ENCODE data around the gene UNK.

Gene UNK

DNA sequence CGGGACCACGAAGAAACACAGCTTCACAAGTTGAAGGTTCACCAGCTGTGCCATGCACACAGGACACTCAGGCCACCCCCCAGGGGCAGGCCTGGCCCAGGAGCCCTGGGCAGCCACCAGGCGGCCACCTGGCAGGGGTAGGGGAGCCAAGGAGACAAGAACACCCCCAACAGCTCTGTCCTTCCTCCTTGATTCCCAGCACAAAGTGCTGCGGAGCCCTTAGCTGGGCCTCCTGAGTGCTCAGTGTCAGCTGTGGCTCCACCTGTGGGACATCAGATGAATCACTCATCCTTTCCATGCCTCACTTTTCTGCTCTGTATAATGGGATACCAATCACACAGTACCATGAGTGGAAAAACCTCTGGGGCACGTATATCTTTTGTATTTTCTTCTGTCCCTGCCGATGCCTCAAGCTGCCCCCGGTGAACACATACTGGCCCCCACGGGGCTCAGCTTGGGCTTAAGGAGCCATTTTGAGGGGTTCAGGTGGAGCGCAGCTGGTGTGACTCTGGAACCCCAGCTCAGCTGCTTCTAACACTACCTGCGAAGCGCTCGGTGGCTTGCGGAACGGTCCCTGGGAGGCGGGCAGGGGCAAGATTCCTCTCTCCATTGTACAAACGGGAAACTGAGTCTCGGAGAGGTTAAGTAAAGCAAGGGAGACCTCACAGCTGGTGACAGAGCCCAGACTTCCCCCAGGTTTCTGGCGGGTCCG is 31.6 kb upstream of the UNK start:
- H4K20me1 ChIP-seq (ENCODE audit: control insufficient read depth, insufficient read depth, low read depth, low read length), result no peaks in the 10 kb centered on the region
- H3F3A ChIP-seq (ENCODE audit: control insufficient read depth, insufficient read depth), result peaks cover 4% of the 10 kb centered on the region
- H3K27ac ChIP-seq (ENCODE audit: low read depth, low read length), result no peak overlapping the region
- H3K4me2 ChIP-seq (ENCODE audit: low read length), result peak overlapping the region; percentile 78
- H3K79me2 ChIP-seq (ENCODE audit: control insufficient read depth, low read length), result no peaks in the 10 kb centered on the region
- peaks cover 36% of the 10 kb centered on the region for H3K4me1 ChIP-seq (ENCODE audit: control insufficient read depth, low read length)
- H3K27me3 ChIP-seq (ENCODE audit: control insufficient read depth, low read length), result no peaks in the 10 kb centered on the region
- H3K9me2 ChIP-seq (replicated peaks; ENCODE audit: control insufficient read depth, low read length), result no peaks in the 10 kb centered on the region
- H3K9me3 ChIP-seq (ENCODE audit: control insufficient read depth, insufficient read depth, low read length), result no peaks in the 10 kb centered on the region
- no peaks in the 10 kb centered on the region for H3K36me3 ChIP-seq (ENCODE audit: control insufficient read depth, low read length)
- no peak for TF ChIP-seq EZH2phosphoT487 (IDR thresholded peaks at IDR 0.05; ENCODE audit: borderline replicate concordance, low read length)
- TF ChIP-seq, protein P1, sequence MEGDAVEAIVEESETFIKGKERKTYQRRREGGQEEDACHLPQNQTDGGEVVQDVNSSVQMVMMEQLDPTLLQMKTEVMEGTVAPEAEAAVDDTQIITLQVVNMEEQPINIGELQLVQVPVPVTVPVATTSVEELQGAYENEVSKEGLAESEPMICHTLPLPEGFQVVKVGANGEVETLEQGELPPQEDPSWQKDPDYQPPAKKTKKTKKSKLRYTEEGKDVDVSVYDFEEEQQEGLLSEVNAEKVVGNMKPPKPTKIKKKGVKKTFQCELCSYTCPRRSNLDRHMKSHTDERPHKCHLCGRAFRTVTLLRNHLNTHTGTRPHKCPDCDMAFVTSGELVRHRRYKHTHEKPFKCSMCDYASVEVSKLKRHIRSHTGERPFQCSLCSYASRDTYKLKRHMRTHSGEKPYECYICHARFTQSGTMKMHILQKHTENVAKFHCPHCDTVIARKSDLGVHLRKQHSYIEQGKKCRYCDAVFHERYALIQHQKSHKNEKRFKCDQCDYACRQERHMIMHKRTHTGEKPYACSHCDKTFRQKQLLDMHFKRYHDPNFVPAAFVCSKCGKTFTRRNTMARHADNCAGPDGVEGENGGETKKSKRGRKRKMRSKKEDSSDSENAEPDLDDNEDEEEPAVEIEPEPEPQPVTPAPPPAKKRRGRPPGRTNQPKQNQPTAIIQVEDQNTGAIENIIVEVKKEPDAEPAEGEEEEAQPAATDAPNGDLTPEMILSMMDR (IDR thresholded peaks at IDR 0.05; ENCODE audit: low read depth, low read length, poor library complexity, severe bottlenecking), result no peak
- peak overlapping the region; percentile 81 for H3K4me3 ChIP-seq (ENCODE audit: low read length)

DNA sequence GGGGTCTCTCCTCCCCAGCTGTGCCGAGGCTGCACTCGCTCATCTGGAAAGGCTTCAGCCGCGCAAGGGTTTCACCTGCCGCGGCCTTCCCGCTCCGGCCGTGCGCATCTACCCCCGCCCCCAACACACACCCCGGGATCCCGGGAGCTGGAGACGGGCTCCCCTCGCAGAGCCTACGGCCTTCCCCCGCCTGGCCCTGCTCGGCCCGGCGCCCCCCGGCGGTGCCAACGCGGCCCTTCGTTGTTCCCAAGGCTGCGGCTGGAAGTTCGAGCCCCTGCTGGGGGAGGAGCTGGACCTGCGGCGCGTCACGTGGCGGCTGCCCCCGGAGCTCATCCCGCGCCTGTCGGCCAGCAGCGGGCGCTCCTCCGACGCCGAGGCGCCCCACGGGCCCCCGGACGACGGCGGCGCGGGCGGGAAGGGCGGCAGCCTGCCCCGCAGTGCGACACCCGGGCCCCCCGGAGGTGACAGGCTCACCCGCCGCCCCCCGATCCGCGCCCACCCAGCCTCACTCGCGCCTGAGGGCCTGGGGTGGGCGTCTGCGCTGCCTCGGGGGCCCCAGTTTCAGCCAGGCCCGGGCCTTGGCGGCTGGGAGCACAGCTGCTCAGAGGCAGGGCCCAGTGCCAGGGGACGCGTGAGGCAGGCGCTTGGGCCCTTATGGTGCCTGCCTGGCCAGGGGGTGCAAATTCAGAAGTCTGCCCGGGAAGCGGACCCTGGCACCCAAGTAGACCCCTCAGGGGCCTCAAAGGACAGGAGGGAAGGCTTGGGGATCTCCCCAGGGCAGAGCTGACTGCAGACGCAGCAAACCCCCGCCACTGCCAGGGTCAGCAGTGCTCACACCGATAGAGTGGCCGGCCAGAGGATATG is 30.9 kb upstream of the UNK start:
- peak overlapping the region; percentile 78 for H3K4me2 ChIP-seq (ENCODE audit: low read length)
- no peaks in the 10 kb centered on the region for H3K9me3 ChIP-seq (ENCODE audit: control insufficient read depth, insufficient read depth, low read length)
- H3K27ac ChIP-seq (ENCODE audit: low read depth, low read length), result no peak overlapping the region
- peaks cover 4% of the 10 kb centered on the region for H3F3A ChIP-seq (ENCODE audit: control insufficient read depth, insufficient read depth)
- TF ChIP-seq EZH2phosphoT487 (IDR thresholded peaks at IDR 0.05; ENCODE audit: borderline replicate concordance, low read length), result no peak
- TF ChIP-seq, protein P1 (IDR thresholded peaks at IDR 0.05; ENCODE audit: low read depth, low read length, poor library complexity, severe bottlenecking), result peak; percentile 72
- H3K9me2 ChIP-seq (replicated peaks; ENCODE audit: control insufficient read depth, low read length), result no peaks in the 10 kb centered on the region
- no peaks in the 10 kb centered on the region for H3K36me3 ChIP-seq (ENCODE audit: control insufficient read depth, low read length)
- no peaks in the 10 kb centered on the region for H3K27me3 ChIP-seq (ENCODE audit: control insufficient read depth, low read length)
- H4K20me1 ChIP-seq (ENCODE audit: control insufficient read depth, insufficient read depth, low read depth, low read length), result no peaks in the 10 kb centered on the region
- H3K4me3 ChIP-seq (ENCODE audit: low read length), result peak overlapping the region; percentile 81
- H3K4me1 ChIP-seq (ENCODE audit: control insufficient read depth, low read length), result peaks cover 34% of the 10 kb centered on the region
- H3K79me2 ChIP-seq (ENCODE audit: control insufficient read depth, low read length), result no peaks in the 10 kb centered on the region

DNA sequence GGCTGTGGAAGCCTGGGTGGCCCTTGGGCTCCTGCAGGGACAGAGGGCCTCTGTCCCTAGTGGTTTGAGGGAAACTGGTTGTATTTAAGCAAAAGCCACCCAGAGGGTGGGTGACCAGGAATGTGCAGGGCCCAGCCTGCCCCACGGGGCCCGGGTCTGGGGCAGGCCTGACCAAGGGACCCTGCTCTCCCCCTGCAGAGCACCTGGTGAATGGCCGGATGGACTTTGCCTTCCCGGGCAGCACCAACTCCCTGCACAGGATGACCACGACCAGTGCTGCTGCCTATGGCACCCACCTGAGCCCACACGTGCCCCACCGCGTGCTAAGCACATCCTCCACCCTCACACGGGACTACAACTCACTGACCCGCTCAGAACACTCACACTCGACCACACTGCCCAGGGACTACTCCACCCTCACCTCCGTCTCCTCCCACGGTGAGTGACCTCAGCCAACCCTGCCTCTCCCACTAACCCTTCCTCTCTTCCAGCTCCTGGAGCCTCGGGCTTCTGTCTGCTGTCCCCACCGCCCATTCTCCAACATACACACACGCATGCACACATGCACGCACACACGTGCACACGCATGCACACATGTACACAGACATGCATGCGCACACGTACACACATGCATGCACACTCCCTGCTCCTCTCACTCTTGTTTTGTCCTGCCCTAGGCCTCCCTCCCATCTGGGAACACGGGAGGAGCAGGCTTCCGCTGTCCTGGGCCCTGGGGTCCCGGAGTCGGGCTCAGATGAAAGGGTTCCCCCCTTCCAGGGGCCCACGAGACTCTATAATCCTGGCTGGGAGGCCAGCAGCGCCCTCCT is 30.0 kb upstream of the UNK start:
- Histone ChIP-seq H3F3A (ENCODE audit: control insufficient read depth, insufficient read depth) (peaks cover 4% of the 10 kb centered on the region), H3K4me3 (ENCODE audit: low read length) (peak overlapping the region; percentile 81), H3K4me2 (ENCODE audit: low read length) (peak overlapping the region; percentile 78), H4K20me1 (ENCODE audit: control insufficient read depth, insufficient read depth, low read depth, low read length) (no peaks in the 10 kb centered on the region), H3K9me3 (ENCODE audit: control insufficient read depth, insufficient read depth, low read length) (no peaks in the 10 kb centered on the region), H3K79me2 (ENCODE audit: control insufficient read depth, low read length) (no peaks in the 10 kb centered on the region), H3K27ac (ENCODE audit: low read depth, low read length) (no peak overlapping the region), H3K9me2 (replicated peaks; ENCODE audit: control insufficient read depth, low read length) (no peaks in the 10 kb centered on the region), H3K4me1 (ENCODE audit: control insufficient read depth, low read length) (peaks cover 26% of the 10 kb centered on the region), H3K27me3 (ENCODE audit: control insufficient read depth, low read length) (no peaks in the 10 kb centered on the region), H3K36me3 (ENCODE audit: control insufficient read depth, low read length) (no peaks in the 10 kb centered on the region)
- TF ChIP-seq EZH2phosphoT487 (IDR thresholded peaks at IDR 0.05; ENCODE audit: borderline replicate concordance, low read length), result no peak
- TF ChIP-seq, protein P1 (IDR thresholded peaks at IDR 0.05; ENCODE audit: low read depth, low read length, poor library complexity, severe bottlenecking), result no peak

Data from DOHH2 (cell line).